Measurements from ENCODE around the gene ZMIZ1.
A peak's percentile ranks its signal among the peaks of the same experiment; 100 is the strongest.

Gene ZMIZ1

GRCh38 chr10:79100771-79101170, 32.0 kb downstream of the ZMIZ1 start:
- DNase-seq: no peak

GRCh38 chr10:79101560-79102497, 33.1 kb downstream of the ZMIZ1 start:
- DNase-seq: no peak

- DNase-seq: no peak
These were observed 33.7 kb downstream of the ZMIZ1 start for GRCh38 chr10:79102498-79102874.

- no peak for DNase-seq
These were observed 34.4 kb downstream of the ZMIZ1 start for GRCh38 chr10:79103129-79103528.

GRCh38 chr10:79103585-79103984, 34.8 kb downstream of the ZMIZ1 start:
- no peak for DNase-seq

GRCh38 chr10:79105150-79105739, 36.5 kb downstream of the ZMIZ1 start:
- no peak for DNase-seq

GRCh38 chr10:79105818-79106217, 37.1 kb downstream of the ZMIZ1 start:
- no peak for DNase-seq

GRCh38 chr10:79106256-79107050, 37.7 kb downstream of the ZMIZ1 start:
- DNase-seq: no peak

- no peak for DNase-seq
These were observed 39.0 kb downstream of the ZMIZ1 start for GRCh38 chr10:79107736-79108264.

- DNase-seq: no peak
These were observed 40.0 kb downstream of the ZMIZ1 start for GRCh38 chr10:79108728-79109127.

- no peak for DNase-seq
These were observed 42.7 kb downstream of the ZMIZ1 start for GRCh38 chr10:79111427-79111826.

GRCh38 chr10:79111846-79112614, 43.3 kb downstream of the ZMIZ1 start:
- no peak for DNase-seq

- DNase-seq: no peak
These were observed 44.2 kb downstream of the ZMIZ1 start for GRCh38 chr10:79112881-79113431.

GRCh38 chr10:79113827-79114226, 45.1 kb downstream of the ZMIZ1 start:
- no peak for DNase-seq

- no peak for DNase-seq
These were observed 46.5 kb downstream of the ZMIZ1 start for GRCh38 chr10:79115302-79115701.

GRCh38 chr10:79116368-79116767, 47.6 kb downstream of the ZMIZ1 start:
- DNase-seq: peak; percentile 19

- DNase-seq: no peak
These were observed 48.3 kb downstream of the ZMIZ1 start for GRCh38 chr10:79116801-79117723.

GRCh38 chr10:79118286-79119202, 49.8 kb downstream of the ZMIZ1 start:
- DNase-seq: no peak

- no peak for DNase-seq
These were observed 50.5 kb downstream of the ZMIZ1 start for GRCh38 chr10:79119306-79119705.

GRCh38 chr10:79123547-79123963, 54.8 kb downstream of the ZMIZ1 start:
- DNase-seq: no peak

Measured in CD4-positive, alpha-beta T cell treated with Interleukin-21 for 1 hour (primary cell).